Measurements from ENCODE around the gene VDAC1. TPM values are rescaled to one million over a fixed set of nuclear protein-coding genes. Genes with fewer than 3 reads are reported as not detected.

VDAC1 gene
- total and polyA plus RNA-seq, 10 of the 15 experiments (the other 5 are each of a cell fraction or from before 2014, with no cell fraction given): 245 to 488 (median 349) TPM

- H3K79me2 ChIP-seq (ENCODE audit: control insufficient read depth, insufficient read depth, low read length): no peaks in the 10 kb centered on the region
- ChIA-PET CTCF (interaction anchor here (0.9 to 1.7 kb wide), 2 partner anchors 14 to 19 kb away, joined by 4 to 5 read pairs; no protein-coding TSS in a partner anchor), POLR2A (no interaction called here), SMC1A (ENCODE audit: uncharacterized antibody, unreplicated experiment) (interaction anchor here (1.1 to 2.8 kb wide), 2 partner anchors 13 to 17 kb away, joined by 4 to 7 read pairs; no protein-coding TSS in a partner anchor), RAD21 (ENCODE audit: unreplicated experiment) (no interaction called here)
- H3K9ac ChIP-seq (ENCODE audit: control insufficient read depth, insufficient read depth, low read length): no peak overlapping the region
- H3K4me3 ChIP-seq: no peak overlapping the region
- H3K4me2 ChIP-seq (ENCODE audit: control insufficient read depth, insufficient read depth): no peak overlapping the region
- intact Hi-C loops (cut with micrococcal nuclease; ENCODE audit: unreplicated experiment) (no loop called here), in situ Hi-C loops (cut with MboI) (no loop called here)
- FAIRE-seq: no peak
- DNase-seq (ENCODE audit: low read depth, low spot score): no peak
- no peak for ATAC-seq
- no peaks in the 10 kb centered on the region for H3K36me3 ChIP-seq (ENCODE audit: control insufficient read depth in 2 of 2, insufficient read depth in 2 of 2, low read length in 1 of 2)
- H4K20me1 ChIP-seq (ENCODE audit: control insufficient read depth, insufficient read depth): no peaks in the 10 kb centered on the region
- H3K27ac ChIP-seq (ENCODE audit: control insufficient read depth, insufficient read depth): no peak overlapping the region
- WGBS (ENCODE audit: insufficient coverage, insufficient replicate concordance, low lambda C conversion rate, missing lambda C conversion rate): 87% methylated on average over 12 of the region's 12 CpGs
- peaks cover 25% of the 10 kb centered on the region for H3K4me1 ChIP-seq (ENCODE audit: control insufficient read depth, insufficient read depth, low read length)
- no peaks in the 10 kb centered on the region for H3K9me3 ChIP-seq (replicated peaks; ENCODE audit: control insufficient read depth, insufficient read depth, low read length)
- H2AFZ ChIP-seq (ENCODE audit: control insufficient read depth, low read depth, low read length): no peak overlapping the region
- TF ChIP-seq MYC (IDR thresholded peaks at IDR 0.05; ENCODE audit: insufficient read depth, insufficient read length, insufficient replicate concordance, low read length, severe bottlenecking) (no peak), TBL1XR1 (IDR thresholded peaks at IDR 0.05; ENCODE audit: low read depth, low read length) (no peak), NR2C1 (IDR thresholded peaks at IDR 0.05) (no peak), ZZZ3 (IDR thresholded peaks at IDR 0.05; ENCODE audit: control insufficient read depth, insufficient read length, low read depth) (no peak), E2F8 (IDR thresholded peaks at IDR 0.05; ENCODE audit: low read depth, partially characterized antibody) (no peak), ZBED1 (IDR thresholded peaks at IDR 0.05; ENCODE audit: borderline replicate concordance) (no peak), SIN3A (IDR thresholded peaks at IDR 0.05; ENCODE audit: low read depth, low read length) (no peak)
- TF ChIP-seq, protein P1, sequence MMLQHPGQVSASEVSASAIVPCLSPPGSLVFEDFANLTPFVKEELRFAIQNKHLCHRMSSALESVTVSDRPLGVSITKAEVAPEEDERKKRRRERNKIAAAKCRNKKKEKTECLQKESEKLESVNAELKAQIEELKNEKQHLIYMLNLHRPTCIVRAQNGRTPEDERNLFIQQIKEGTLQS (IDR thresholded peaks at IDR 0.05; ENCODE audit: borderline replicate concordance, extremely low read depth, low read depth, low read length): no peak
- BruUV-seq (replicated peaks): no TSS peak
- H3K27me3 ChIP-seq (replicated peaks in 1 of 2; ENCODE audit: control insufficient read depth in 2 of 2, insufficient read depth in 2 of 2, low read length in 1 of 2): no peaks in the 10 kb centered on the region
These were observed 78.8 kb downstream of the VDAC1 start for GRCh38 chr5:133925866-133926488.
